ENCODE results near the gene SRPRA. TPM values are rescaled to one million over a fixed set of nuclear protein-coding genes. Genes with fewer than 3 reads are reported as not detected.

SRPRA gene
- total RNA-seq, 1 donor from 2014 or later, result 68.6 TPM

Other genes starting within 250 kb of the SRPRA start
- gene CDON, start 206.0 kb downstream of the SRPRA start, total RNA-seq, result 15.9 TPM
- gene RPUSD4, start 57.2 kb downstream of the SRPRA start, total RNA-seq, result 40.0 TPM
- gene FAM118B, start 57.1 kb downstream of the SRPRA start, total RNA-seq, result 25.1 TPM
- gene FOXRED1, start 259 bp upstream of the SRPRA start, total RNA-seq, result 29.1 TPM
- gene TIRAP, start 14.2 kb upstream of the SRPRA start, total RNA-seq, result 7.8 TPM
- gene DCPS, start 35.2 kb upstream of the SRPRA start, total RNA-seq, result 11.1 TPM
- gene ST3GAL4, start 86.8 kb upstream of the SRPRA start, total RNA-seq, result 45.4 TPM

Data from left ventricle myocardium superior (tissue), 1 donor.